ENCODE measurements around the gene CDH23.

Gene CDH23

GRCh38 chr10:71549766-71550533 lies 153.2 kb downstream of the CDH23 start:
- ChIA-PET POLR2A (no interaction called here), CTCF (interaction anchor here (1.3 to 4.0 kb wide), 4 partner anchors 15 to 165 kb away, joined by 4 to 11 read pairs (median 6); no protein-coding TSS in a partner anchor)
- no peak overlapping the region for H3K4me3 ChIP-seq (ENCODE audit: low read depth, low read length)
- TF ChIP-seq, protein P1, sequence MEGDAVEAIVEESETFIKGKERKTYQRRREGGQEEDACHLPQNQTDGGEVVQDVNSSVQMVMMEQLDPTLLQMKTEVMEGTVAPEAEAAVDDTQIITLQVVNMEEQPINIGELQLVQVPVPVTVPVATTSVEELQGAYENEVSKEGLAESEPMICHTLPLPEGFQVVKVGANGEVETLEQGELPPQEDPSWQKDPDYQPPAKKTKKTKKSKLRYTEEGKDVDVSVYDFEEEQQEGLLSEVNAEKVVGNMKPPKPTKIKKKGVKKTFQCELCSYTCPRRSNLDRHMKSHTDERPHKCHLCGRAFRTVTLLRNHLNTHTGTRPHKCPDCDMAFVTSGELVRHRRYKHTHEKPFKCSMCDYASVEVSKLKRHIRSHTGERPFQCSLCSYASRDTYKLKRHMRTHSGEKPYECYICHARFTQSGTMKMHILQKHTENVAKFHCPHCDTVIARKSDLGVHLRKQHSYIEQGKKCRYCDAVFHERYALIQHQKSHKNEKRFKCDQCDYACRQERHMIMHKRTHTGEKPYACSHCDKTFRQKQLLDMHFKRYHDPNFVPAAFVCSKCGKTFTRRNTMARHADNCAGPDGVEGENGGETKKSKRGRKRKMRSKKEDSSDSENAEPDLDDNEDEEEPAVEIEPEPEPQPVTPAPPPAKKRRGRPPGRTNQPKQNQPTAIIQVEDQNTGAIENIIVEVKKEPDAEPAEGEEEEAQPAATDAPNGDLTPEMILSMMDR (IDR thresholded peaks at IDR 0.05; ENCODE audit: insufficient read depth, low read length, missing control alignments) = no peak
- DNase-seq (ENCODE audit: low read depth, low spot score) = no peak

GRCh38 chr10:71550628-71551027 lies 153.9 kb downstream of the CDH23 start:
- TF ChIP-seq, protein P1 (IDR thresholded peaks at IDR 0.05; ENCODE audit: insufficient read depth, low read length, missing control alignments) = no peak
- H3K4me3 ChIP-seq (ENCODE audit: low read depth, low read length) = no peak overlapping the region
- ChIA-PET CTCF (interaction anchor here (4.0 kb wide), 1 partner anchor 19 kb away, joined by 11 read pairs; no protein-coding TSS in a partner anchor), POLR2A (no interaction called here)
- no peak for DNase-seq (ENCODE audit: low read depth, low spot score)

DNA sequence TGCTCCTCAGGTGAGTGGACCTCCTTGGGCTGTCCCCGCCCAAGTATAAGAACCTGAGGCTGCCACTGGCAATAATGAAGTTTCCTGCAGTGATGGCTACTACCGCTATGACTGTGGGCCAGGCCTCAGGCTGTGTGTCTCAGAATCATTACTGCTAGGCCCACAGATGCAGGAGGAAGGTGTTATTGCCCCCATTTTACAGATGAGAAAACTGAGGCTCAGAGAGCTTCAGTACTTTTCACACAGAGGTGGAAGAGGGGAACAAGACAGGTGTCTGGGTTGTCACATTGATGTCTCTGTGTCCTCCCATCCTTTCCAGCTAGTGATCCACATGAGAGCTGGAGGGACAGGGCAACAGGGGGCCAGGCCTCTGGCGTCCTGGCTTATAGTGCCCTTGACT lies 155.2 kb downstream of the CDH23 start:
- DNase-seq (ENCODE audit: low read depth, low spot score) = no peak
- POLR2A ChIA-PET = no interaction called here
- TF ChIP-seq, protein P1 (IDR thresholded peaks at IDR 0.05; ENCODE audit: insufficient read depth, low read length, missing control alignments) = no peak
- CTCF ChIA-PET = interaction anchor here (4.0 kb wide), 1 partner anchor 18 kb away, joined by 11 read pairs; no protein-coding TSS in a partner anchor
- no peak overlapping the region for H3K4me3 ChIP-seq (ENCODE audit: low read depth, low read length)

DNA sequence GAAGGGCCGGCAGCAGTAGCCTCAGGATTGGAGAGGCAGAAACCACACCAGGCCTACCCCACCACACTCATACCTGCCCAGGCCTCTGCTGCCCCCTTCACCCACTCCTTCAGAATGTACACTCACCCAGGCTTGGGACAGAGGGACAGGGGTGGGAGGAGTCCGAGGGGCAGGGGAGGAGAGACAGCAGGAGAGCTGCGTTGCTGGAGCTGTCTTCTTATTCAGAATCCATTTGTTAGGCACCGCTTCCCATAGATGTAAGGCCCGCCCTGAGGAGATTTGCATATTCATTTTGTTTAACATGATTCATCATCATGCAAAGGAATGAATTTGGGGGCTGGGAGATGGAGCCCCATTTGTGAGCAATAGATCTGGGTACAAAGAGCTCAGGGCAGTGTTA lies 156.7 kb downstream of the CDH23 start:
- ChIA-PET POLR2A (no interaction called here), CTCF (interaction anchor here (1.2 to 7.4 kb wide), 2 partner anchors 16 to 242 kb away, joined by 3 to 55 read pairs; no protein-coding TSS in a partner anchor)
- H3K4me3 ChIP-seq (ENCODE audit: low read depth, low read length) = no peak overlapping the region
- TF ChIP-seq, protein P1 (IDR thresholded peaks at IDR 0.05; ENCODE audit: insufficient read depth, low read length, missing control alignments) = no peak
- DNase-seq (ENCODE audit: low read depth, low spot score) = no peak

DNA sequence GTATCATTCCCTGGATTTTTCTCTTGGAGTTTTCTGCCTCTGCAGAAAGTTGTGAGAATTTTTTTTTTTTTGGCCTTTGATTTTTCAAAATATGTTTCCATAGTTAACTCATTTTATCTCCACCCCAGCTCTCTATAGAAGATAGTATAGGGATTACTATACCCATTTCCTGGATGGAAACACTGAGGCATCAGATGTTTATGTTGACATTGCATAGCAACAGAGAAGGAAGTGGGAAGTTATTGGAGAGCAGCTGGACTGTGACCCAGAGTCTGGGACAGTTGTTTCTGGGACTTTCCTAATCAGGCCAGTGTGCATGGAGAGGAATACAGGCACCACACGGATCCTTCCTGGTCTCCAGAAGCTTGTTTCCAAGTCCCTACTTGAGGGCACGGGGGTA lies 158.0 kb downstream of the CDH23 start:
- H3K4me3 ChIP-seq (ENCODE audit: low read depth, low read length) = no peak overlapping the region
- DNase-seq (ENCODE audit: low read depth, low spot score) = no peak
- ChIA-PET CTCF (interaction anchor here (7.4 kb wide), 1 partner anchor 15 kb away, joined by 55 read pairs; no protein-coding TSS in a partner anchor), POLR2A (no interaction called here)
- TF ChIP-seq, protein P1 (IDR thresholded peaks at IDR 0.05; ENCODE audit: insufficient read depth, low read length, missing control alignments) = no peak

DNA sequence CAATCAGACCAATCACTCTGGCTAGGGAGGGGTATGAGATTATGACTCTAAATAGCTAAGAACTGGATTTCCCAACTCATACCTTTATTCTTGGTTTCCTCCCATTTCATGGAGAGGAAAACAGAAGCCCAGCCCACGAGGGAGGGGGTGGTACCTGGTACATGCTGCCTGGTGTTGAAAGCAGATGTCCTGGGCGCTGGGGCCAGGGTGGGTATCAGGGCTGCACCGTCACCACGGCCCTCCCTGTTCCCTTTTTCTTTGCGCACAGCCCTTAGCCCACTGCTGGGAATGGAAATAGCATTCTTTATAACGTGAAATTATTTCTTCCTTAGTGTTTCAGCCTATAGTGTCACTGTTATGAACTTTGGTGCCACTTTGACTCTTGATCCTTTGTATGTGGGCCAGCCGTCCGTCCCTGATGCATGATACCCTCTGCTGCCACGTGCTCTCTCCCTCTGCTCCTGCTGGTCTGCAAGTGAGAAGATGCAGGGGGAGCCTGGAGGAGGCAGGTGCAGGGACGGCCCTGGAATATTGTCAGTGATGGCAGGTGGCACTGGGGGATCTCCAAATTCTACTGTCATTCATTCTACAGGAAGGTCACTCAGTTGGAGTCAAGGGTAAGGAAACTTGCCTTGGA lies 158.5 kb downstream of the CDH23 start:
- no peak for DNase-seq (ENCODE audit: low read depth, low spot score)
- ChIA-PET CTCF (interaction anchor here (7.4 kb wide), 1 partner anchor 14 kb away, joined by 55 read pairs; no protein-coding TSS in a partner anchor), POLR2A (no interaction called here)
- TF ChIP-seq, protein P1 (IDR thresholded peaks at IDR 0.05; ENCODE audit: insufficient read depth, low read length, missing control alignments) = no peak
- H3K4me3 ChIP-seq (ENCODE audit: low read depth, low read length) = no peak overlapping the region
